ENCODE results near the gene TUBGCP5. TPM values are rescaled to one million over a fixed set of nuclear protein-coding genes. Genes with fewer than 3 reads are reported as not detected.
A peak's percentile ranks its signal among the peaks of the same experiment; 100 is the strongest.

TUBGCP5 gene
- total and polyA plus RNA-seq, 2 of the 4 experiments (the other 2 are of a cell fraction), result 13.0 to 19.4 TPM

- dilution Hi-C loops (cut with HindIII; ENCODE audit: low sequenced_read_pairs, unreplicated experiment) (no loop called here), intact Hi-C loops (cut with micrococcal nuclease) (no loop called here), in situ Hi-C loops (cut with MboI; ENCODE audit: low sequenced_read_pairs) (no loop called here)
- Histone ChIP-seq H2AK9ac (replicated peaks; ENCODE audit: low read depth, low read length, poor library complexity) (no peak overlapping the region), H4K5ac (ENCODE audit: low read depth, low read length) (no peak overlapping the region), H3K36me3 (ENCODE audit: control insufficient read depth, insufficient read depth, low read length) (peaks cover 3% of the 10 kb centered on the region), H3K9me1 (ENCODE audit: insufficient read depth, low read length) (peaks cover 25% of the 10 kb centered on the region), H2AK5ac (ENCODE audit: low read depth, low read length) (no peak overlapping the region), H4K20me1 (ENCODE audit: insufficient read depth, low read length) (peaks cover 88% of the 10 kb centered on the region), H4K91ac (ENCODE audit: insufficient read depth, low read depth, low read length) (no peak overlapping the region), H3K4me3 (ENCODE audit: insufficient read depth, low read depth, low read length) (no peak overlapping the region), H2BK5ac (ENCODE audit: low read depth, low read length, poor library complexity, severe bottlenecking) (peak overlapping the region; percentile 39), H3K4me2 (ENCODE audit: low read depth, low read length) (peak overlapping the region; percentile 69; the same call in 1 of the 2 replicates), H3K56ac (ENCODE audit: extremely low read depth, insufficient read depth, low read length) (no peak overlapping the region), H3K9ac (ENCODE audit: low read depth, low read length) (no peak overlapping the region), H3K18ac (ENCODE audit: low read depth, low read length) (no peak overlapping the region), H3K27ac (ENCODE audit: insufficient read depth, low read length) (no peak overlapping the region), H3K4me1 (ENCODE audit: control insufficient read depth, insufficient read depth, low read length) (peaks cover 20% of the 10 kb centered on the region), H2BK15ac (ENCODE audit: low read depth, low read length) (no peak overlapping the region), H2AFZ (replicated peaks; ENCODE audit: low read length, poor library complexity) (no peak overlapping the region), H4K8ac (ENCODE audit: low read depth in 2 of 2, low read length in 2 of 2) (no peak overlapping the region), H3K14ac (replicated peaks; ENCODE audit: low read depth, low read length) (no peak overlapping the region), H3K23ac (ENCODE audit: low read depth, low read length) (no peak overlapping the region), H3K4ac (ENCODE audit: low read depth, low read length) (no peak overlapping the region), H2BK20ac (ENCODE audit: low read depth, low read length) (no peak overlapping the region), H2BK120ac (ENCODE audit: low read depth, low read length) (no peak overlapping the region), H3K27me3 (ENCODE audit: control insufficient read depth, insufficient read depth, low read length) (no peaks in the 10 kb centered on the region), H3K79me1 (ENCODE audit: low read depth in 1 of 2, low read length in 2 of 2) (peaks cover 21 to 62% of the 10 kb centered on the region in 2 experiments), H3K9me3 (ENCODE audit: control insufficient read depth, insufficient read depth, low read length) (no peaks in the 10 kb centered on the region)
- DNase-seq (peak; percentile 97), ATAC-seq (ENCODE audit: low read depth) (peak; percentile 88)
- BruUV-seq (replicated peaks), result no TSS peak
- WGBS, 2 experiments (ENCODE audit: extremely low coverage in 2 of 2, insufficient read length in 1 of 2), result 0% methylated on average over 1 of the region's 5 CpGs; no CpG with 5 or more reads in 1 of the 2 experiments
- CTCF ChIA-PET, result interaction anchor here (1.5 kb wide), 1 partner anchor 9 kb away, joined by 3 read pairs; no protein-coding TSS in a partner anchor
- POLR2A ChIA-PET (ENCODE audit: unreplicated experiment), result no interaction called here
- TF ChIP-seq CEBPB (IDR thresholded peaks at IDR 0.05; ENCODE audit: low read depth, low read length) (no peak), ELK1 (IDR thresholded peaks at IDR 0.05; ENCODE audit: borderline replicate concordance, low read depth, low read length) (no peak), BHLHE40 (IDR thresholded peaks at IDR 0.05; ENCODE audit: low read depth, low read length) (peak; percentile 42; the same call in 1 of the 2 replicates), CHD1 (IDR thresholded peaks at IDR 0.05; ENCODE audit: low read depth, low read length) (no peak), RAD21 (IDR thresholded peaks at IDR 0.05; ENCODE audit: low read length) (peak; percentile 12; the same call in 1 of the 2 replicates), POLR2A (IDR thresholded peaks at IDR 0.05; ENCODE audit: low read depth, low read length) (no peak), MXI1 (IDR thresholded peaks at IDR 0.05; ENCODE audit: borderline replicate concordance, low read depth, low read length) (0 out of 2 replicates have a peak, but pooled peaks have one; percentile 15), CTCF (conservative IDR thresholded peaks at IDR 0.05; ENCODE audit: low read depth, low read length) (no peak), RCOR1 (IDR thresholded peaks at IDR 0.05; ENCODE audit: insufficient replicate concordance, low read length) (no peak), MAFK (IDR thresholded peaks at IDR 0.05; ENCODE audit: low read depth, low read length) (no peak), RFX5 (IDR thresholded peaks at IDR 0.05; ENCODE audit: low read depth, low read length) (no peak), FOS (IDR thresholded peaks at IDR 0.05; ENCODE audit: low read depth, low read length) (peak; percentile 75), USF2 (IDR thresholded peaks at IDR 0.05; ENCODE audit: low read depth, low read length) (no peak), MAZ (IDR thresholded peaks at IDR 0.05; ENCODE audit: borderline replicate concordance, low read depth, low read length) (no peak)
These were observed 71.0 kb downstream of the TUBGCP5 start for GRCh38 chr15:22968366-22968765.

Data from IMR-90 (cell line).